Fibroblast of villous mesenchyme (primary cell): ENCODE measurements around the gene CTAGE4. TPM values are rescaled to one million over a fixed set of nuclear protein-coding genes. Genes with fewer than 3 reads are reported as not detected.
A peak's percentile ranks its signal among the peaks of the same experiment; 100 is the strongest.
"Not testable (repeated sequence)": the region's sequence is repeated elsewhere in the genome, so short reads cannot be mapped to it uniquely, and the experiment has no call there.

Experiments used
- DNase-seq: peaks from one replicate; pipeline ENCODE4 v3.0.0-alpha.2; 2010; ENCODE audit warnings: low read depth
- H3K4me3 ChIP-seq: 2 replicates; pipeline ENCODE4 v1.5.1; 2011; ENCODE audit warnings: low read depth, mild to moderate bottlenecking, low read length
- CTCF ChIP-seq: IDR thresholded peaks from 2 replicates; pipeline ENCODE4 v1.5.1; 2012; ENCODE audit warnings: low read depth, mild to moderate bottlenecking, low read length; ENCODE audit not compliant: insufficient read depth
- total RNA-seq: library from RNA; depleted of rRNA; stranded (reverse); fragments of >200 nt; gene quantifications from 2 replicates; pipeline ENCODE4 v1.2.3, GENCODE V29; 2012

The CTAGE4 gene
- total RNA-seq, 1 donor, result 0.43 TPM

DNA sequence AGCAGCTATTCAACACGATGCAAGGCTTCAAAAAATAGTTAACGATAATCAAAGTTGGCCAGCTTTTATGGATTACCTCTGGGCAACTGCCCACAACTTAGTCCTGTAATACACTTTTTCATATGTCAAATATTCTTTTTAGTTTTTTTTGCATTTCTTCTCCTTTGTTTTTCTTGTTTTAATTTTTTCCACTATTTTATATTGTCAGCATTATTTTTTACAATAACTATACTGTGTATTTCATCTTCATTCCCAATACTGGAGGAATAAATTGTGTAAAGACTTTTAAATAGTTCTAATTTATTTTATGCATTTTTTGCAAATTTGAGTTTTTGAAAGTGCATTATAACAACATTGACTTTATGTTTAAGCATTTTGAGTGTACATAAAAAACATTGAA, 18.5 kb upstream of the CTAGE4 start:
- H3K4me3 ChIP-seq, result no peak overlapping the region
- no peak for TF ChIP-seq CTCF
- DNase-seq, result no peak

DNA sequence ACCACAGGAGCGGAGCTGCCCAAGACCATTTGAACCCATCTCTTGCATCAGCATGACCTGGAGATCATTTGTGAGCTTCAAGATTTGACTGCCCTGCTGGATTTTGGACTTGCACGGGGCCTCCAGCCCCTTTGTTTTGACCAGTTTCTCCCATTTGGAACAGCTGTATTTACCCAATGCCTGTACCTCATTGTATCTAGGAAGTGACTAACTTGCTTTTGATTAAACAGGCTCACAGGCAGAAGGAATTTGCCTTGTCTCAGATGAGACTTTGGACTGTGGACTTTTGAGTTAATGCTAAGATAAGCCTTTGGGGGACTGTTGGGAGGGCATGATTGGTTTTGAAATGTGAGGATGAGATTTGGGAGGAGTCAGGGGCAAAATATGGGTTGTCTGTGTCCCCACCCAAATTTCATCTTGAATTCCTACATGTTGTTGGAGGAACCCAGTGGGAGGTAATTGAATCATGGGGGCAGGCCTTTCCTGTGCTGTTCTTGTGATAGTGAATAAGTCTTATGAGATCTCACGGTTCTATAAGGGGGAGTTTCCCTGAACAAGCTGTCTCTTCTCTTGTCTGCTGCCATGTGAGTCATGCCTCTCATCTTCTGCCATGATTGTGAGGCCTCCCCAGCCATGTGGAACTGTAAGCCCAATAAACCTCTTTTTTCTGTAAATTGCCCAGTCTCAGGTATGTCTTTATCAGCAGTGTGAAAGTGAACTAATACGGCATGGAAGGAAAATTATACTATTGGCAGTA, 11.5 kb upstream of the CTAGE4 start:
- H3K4me3 ChIP-seq, DNase-seq: not testable (repeated sequence)

- no peak for DNase-seq
- no peak overlapping the region for H3K4me3 ChIP-seq
- TF ChIP-seq CTCF, result no peak
Observed at GRCh38 chr7:144174613-144175012, 8.7 kb upstream of the CTAGE4 start.

- not testable (repeated sequence) for H3K4me3 ChIP-seq
- peak; percentile 18 for DNase-seq
- peak; percentile 46 for TF ChIP-seq CTCF
Observed at GRCh38 chr7:144178380-144179164, 4.7 kb upstream of the CTAGE4 start.

DNA sequence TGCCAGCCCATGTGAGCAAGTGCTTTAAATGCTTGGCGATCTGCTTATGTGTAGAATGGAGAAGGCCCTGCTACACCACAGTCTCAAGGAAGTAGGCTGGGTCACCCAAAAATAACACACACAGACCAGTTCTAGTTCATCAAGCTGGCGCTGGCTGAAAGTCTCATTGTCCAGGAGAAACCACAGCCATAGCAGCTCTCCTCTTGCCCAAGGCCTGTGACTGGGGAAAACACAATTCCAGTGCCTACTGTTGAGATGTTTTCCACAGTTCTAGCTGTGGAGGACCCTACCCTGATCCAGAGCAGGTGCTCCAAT, 4.1 kb upstream of the CTAGE4 start:
- H3K4me3 ChIP-seq, result not testable (repeated sequence)

DNA sequence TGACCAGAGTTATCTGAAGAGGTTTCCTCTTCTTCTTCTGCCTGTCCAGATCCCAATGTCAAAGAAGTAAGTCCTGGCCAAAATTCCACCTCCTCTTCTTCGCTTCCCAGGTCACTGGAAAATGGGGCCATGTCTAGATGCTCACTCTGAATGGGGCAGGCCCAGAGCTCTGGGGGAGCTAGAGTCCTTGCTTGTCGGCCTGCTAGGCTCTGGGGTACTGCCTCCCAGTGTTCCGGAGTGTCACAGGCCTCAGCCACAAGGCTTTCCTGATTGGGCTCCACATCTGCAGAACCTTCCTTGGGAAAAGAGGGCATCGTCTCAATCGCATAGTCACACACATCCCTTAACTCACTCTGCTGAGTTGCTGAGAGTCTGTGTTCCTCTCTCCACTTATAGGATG, 4.6 kb downstream of the CTAGE4 start:
- not testable (repeated sequence) for H3K4me3 ChIP-seq

More for the DNA sequence above, 4.1 kb upstream of the CTAGE4 start:
- DNase-seq, result not testable (repeated sequence)

GRCh38 chr7:144188578-144189171, 5.4 kb downstream of the CTAGE4 start:
- H3K4me3 ChIP-seq, DNase-seq: not testable (repeated sequence)

More for the DNA sequence above, 4.6 kb downstream of the CTAGE4 start:
- DNase-seq, result not testable (repeated sequence)

DNA sequence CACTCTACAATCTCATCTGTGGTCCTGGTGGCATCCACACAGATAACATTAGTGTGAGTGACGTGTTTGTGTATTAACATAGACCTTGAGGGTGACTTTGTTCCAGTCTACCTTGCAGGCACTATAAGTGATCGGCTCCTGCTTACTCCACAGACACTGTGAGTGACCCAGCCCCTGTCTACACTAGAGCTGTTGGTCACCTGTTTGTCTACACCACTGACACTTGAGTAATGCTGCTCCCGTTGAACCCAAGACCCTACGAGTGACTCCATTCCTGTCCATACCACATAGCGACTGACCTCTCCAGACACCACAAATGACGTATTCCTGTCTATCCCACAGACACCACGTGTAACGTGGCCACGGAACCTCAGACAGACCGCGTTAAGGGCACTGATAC, 10.5 kb downstream of the CTAGE4 start:
- H3K4me3 ChIP-seq, DNase-seq: not testable (repeated sequence)

DNA sequence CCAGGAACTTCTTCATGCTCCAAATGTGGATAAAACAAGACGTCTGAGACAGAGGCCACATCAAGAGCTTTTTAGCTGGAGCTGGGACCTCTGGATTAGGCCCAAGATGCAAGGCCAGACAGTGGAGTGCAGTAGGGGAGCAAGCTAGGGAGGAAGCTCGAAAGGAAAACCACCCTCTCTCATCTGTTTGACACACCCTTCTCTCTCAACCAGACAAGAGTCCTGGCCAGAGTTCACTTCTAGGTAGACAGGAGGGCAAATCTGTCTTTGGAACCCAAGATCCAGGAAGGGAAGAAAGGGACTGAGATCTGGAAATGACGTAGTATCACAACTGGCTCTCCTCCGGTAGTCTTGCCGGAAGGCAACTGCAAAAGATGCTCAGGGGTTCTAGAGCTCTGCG, 11.2 kb downstream of the CTAGE4 start:
- not testable (repeated sequence) for DNase-seq, H3K4me3 ChIP-seq

DNA sequence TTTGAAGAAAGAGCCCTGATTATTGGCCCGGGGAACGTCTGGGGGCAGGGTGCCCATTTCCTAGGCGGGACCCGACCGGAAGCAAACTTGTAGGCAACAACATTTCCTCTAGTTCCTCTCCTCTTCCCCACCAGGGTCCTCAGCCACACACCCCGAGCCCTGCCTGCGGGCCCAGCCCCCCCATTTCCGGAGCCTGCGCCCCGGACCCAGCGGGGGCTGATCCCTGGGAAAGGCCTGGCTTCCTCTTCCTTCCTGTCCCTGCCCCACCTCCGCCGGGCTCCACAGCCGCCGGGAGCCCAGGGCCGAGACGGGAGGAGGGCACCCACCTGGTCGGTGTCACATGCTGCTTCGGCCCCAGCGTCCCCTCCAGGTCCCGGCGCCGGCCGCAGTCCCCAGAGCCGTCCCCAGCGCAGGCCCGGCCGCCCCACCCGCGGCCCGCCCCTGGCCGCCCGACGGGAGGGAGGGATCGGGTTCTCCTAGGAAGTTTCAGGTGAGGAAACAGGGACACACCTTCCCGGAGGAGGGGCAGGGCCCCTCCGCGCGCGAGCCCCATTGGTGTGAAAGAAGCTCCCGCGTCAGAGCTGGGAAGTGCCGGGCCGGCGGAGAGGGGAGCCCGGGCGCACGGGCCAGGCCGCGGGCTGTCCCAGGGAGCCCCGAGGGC, 12.1 kb downstream of the CTAGE4 start, which contains the start of gene ARHGEF35:
TSS of gene ARHGEF35 (minus strand) at position 622 of the 661 bp plus-strand sequence. CDS start 7,450 bp downstream, outside the sequence.
- not testable (repeated sequence) for DNase-seq, H3K4me3 ChIP-seq

DNA sequence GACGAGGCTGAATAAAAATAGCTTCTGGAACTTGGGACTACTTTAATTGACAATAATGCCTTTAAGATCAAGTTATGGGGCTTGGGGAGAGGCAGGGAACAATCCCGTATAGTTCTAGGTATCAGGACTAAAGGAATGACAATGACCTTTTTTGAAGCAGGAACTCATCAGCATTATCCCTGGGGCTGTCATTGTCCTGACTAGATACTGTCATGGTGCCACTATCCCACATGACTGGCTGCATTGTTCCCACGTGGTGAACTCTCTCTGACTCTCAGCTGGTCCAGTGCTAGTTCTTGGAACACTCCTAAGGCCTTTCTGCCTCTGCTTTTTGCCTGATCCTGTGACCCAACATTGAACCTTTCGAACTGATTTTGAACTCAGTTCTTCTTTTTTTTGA, 15.7 kb downstream of the CTAGE4 start:
- not testable (repeated sequence) for DNase-seq, H3K4me3 ChIP-seq

DNA sequence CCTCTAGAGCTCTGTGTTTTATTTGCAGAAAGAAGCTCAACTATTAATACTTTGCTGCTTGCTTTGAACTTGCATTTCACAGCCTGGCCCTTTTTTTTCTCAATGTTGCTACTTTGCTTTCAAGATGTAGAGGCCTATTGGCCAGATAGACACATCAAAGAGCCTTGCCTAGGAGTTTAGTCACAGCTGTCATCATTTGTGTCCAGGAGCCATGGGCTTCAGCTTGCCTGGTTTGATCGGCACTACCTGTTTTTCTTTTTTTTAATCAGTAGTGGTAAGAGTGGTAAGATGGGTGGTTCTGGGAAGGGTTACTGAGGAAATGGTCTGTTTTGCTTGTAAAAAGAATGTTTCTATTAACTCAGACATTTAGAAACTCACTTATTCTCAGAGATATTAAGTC, 18.7 kb downstream of the CTAGE4 start:
- H3K4me3 ChIP-seq, DNase-seq: not testable (repeated sequence)

DNA sequence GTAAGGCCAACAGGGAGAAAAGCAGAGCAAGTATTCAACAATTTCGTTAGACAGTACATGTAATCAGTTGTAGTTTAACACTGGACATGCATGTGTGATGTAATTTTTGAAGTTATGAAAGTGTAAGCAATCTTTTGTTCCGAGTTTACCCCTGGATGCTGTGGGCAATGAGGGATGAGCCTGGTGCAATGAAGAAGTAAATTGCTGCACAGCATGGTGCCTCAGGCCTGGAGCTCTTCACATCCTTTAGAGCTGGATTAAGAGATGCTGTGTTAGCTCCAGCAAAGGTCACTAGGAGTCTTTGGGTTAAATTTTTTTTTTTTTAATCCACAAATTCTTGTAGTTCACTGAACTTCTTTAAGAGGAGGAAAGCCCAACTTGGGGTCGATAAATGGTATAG, 19.8 kb downstream of the CTAGE4 start:
- not testable (repeated sequence) for H3K4me3 ChIP-seq, DNase-seq

DNA sequence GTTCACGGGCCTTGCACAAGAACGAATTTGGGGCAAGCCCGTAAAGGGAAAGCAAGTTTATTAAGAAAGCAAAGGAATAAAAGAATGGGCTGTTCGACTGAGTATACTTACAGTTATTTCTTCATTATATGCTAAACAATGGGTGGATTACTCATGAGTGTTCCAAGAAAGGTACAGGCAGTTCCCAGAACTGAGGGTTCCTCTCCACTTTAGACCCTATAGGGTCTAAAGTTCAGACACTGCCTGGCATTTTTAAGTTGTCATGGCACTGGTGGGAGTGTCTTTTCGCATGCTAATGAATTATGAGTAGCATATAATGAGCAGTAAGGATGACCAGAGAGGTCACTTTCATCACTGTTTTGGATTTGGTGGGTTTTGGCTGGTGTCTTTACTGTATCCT, 22.0 kb downstream of the CTAGE4 start:
- H3K4me3 ChIP-seq, DNase-seq: not testable (repeated sequence)

- not testable (repeated sequence) for DNase-seq, H3K4me3 ChIP-seq
Observed at GRCh38 chr7:144217200-144217599, 33.9 kb downstream of the CTAGE4 start.
